ENCODE data around the gene UGT2B15.

DNA sequence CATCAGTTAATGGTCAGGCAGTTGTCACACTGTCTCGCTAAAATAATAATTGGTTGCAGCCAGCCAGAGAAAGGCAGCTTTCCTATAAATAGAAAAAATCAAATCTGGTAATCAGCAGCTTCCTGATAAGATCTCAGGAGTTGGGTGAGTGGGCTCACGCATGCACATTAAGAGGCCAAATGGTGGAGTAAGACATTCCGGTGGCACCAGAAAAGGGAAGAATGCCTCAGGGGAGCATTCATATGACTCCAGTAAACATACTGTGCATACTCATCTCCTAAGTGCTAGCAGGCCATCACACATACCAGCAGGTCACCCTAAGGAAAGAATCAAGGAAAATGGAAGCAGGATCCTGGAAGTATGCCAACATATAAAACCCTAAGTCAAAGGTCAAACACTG, 40.1 kb downstream of the UGT2B15 start:
- TF ChIP-seq, protein P1, sequence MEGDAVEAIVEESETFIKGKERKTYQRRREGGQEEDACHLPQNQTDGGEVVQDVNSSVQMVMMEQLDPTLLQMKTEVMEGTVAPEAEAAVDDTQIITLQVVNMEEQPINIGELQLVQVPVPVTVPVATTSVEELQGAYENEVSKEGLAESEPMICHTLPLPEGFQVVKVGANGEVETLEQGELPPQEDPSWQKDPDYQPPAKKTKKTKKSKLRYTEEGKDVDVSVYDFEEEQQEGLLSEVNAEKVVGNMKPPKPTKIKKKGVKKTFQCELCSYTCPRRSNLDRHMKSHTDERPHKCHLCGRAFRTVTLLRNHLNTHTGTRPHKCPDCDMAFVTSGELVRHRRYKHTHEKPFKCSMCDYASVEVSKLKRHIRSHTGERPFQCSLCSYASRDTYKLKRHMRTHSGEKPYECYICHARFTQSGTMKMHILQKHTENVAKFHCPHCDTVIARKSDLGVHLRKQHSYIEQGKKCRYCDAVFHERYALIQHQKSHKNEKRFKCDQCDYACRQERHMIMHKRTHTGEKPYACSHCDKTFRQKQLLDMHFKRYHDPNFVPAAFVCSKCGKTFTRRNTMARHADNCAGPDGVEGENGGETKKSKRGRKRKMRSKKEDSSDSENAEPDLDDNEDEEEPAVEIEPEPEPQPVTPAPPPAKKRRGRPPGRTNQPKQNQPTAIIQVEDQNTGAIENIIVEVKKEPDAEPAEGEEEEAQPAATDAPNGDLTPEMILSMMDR (conservative IDR thresholded peaks at IDR 0.05; ENCODE audit: low read depth, low read length): no peak
- no peak for TF ChIP-seq EZH2 (IDR thresholded peaks at IDR 0.05; ENCODE audit: borderline replicate concordance, low read depth, low read length, poor library complexity, severe bottlenecking)
